ENCODE measurements around the gene PIGB.

Gene PIGB

DNA sequence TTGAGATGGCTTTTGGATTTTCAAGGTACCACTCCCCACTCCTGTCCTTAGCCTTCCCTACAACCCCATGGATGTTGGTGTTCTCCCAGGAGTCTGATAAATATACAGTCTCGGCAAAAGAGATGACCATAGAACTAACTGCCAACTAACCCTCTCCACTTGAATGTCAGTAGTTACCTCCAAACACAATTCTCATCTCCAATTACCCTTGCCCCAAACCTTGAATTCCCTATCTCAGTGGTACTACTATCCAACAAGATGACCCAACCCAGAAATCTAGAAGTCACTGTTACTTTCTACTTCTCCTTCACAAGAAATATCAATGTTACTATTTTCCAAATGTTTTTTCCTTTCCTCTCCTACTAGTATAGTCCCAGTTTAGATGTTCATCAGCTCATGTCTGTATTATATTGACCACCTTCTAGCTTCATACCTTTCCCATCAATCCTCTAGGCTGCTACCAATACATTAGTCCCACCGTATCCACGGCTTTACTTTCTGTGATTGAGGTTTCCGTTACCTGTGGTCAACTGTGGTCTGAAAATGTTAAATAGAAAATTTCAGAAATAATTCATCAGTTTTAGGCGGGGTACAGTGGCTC, 38.1 kb downstream of the PIGB start:
- H3K4me1 ChIP-seq (ENCODE audit: control insufficient read depth in 1 of 2, insufficient read depth in 2 of 2, low read length in 2 of 2) = no peaks in the 10 kb centered on the region
- no peak overlapping the region for H3K27ac ChIP-seq (ENCODE audit: low read length)
- H3K27me3 ChIP-seq (ENCODE audit: low read depth, low read length) = no peaks in the 10 kb centered on the region
- H3K36me3 ChIP-seq (ENCODE audit: control insufficient read depth in 1 of 2, insufficient read depth in 2 of 2, low read length in 2 of 2) = peaks cover 15 to 43% of the 10 kb centered on the region in 2 donors
- no peak overlapping the region for H3K4me3 ChIP-seq (ENCODE audit: low read depth in 1 of 2, low read length in 2 of 2)
- H3K9me3 ChIP-seq (ENCODE audit: control insufficient read depth in 1 of 2, low read length in 2 of 2) = no peaks in the 10 kb centered on the region

DNA sequence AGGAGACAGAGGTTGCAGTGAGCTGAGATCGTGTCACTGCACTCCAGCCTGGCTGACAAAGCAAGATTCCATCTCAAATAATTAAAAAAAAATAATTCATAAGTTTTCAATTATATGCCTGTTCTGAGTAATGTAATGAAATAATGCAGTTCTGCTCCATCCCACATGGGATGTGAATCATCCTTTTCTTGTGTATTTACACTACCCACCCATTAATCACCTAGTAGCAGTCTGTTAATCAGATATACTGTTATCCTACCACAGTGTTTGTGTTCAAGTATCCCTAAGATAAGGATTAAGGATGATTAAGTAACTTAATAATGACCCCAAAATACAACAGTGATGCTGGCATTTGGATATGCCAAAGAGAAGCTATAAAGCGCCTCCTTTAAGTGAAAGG, 38.8 kb downstream of the PIGB start:
- H3K4me1 ChIP-seq (ENCODE audit: control insufficient read depth in 1 of 2, insufficient read depth in 2 of 2, low read length in 2 of 2) = no peaks in the 10 kb centered on the region
- H3K4me3 ChIP-seq (ENCODE audit: low read depth in 1 of 2, low read length in 2 of 2) = no peak overlapping the region
- no peak overlapping the region for H3K27ac ChIP-seq (ENCODE audit: low read length)
- H3K9me3 ChIP-seq (ENCODE audit: control insufficient read depth in 1 of 2, low read length in 2 of 2) = no peaks in the 10 kb centered on the region
- no peaks in the 10 kb centered on the region for H3K27me3 ChIP-seq (ENCODE audit: low read depth, low read length)
- H3K36me3 ChIP-seq (ENCODE audit: control insufficient read depth in 1 of 2, insufficient read depth in 2 of 2, low read length in 2 of 2) = peaks cover 15 to 39% of the 10 kb centered on the region in 2 donors

DNA sequence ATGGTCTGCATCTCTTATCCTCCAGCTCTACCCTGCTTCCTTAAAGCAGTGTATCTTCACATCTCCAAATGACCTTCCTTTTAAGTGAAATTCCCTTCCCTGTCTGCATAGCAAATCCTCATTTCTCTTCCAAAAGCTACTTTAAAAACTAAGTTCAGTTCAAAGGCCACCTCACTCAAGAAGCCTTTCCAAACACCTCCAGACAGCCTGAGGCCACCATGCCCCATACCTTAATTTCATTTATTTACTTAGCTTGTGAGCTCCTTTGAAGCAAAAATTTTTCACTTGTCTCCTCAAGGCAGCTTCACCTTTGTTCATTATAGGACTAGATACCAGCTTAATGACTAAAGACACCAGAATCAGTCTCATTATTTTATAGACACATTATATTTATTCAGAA, 39.4 kb downstream of the PIGB start:
- Histone ChIP-seq H3K4me3 (ENCODE audit: low read depth in 1 of 2, low read length in 2 of 2) (no peak overlapping the region), H3K27ac (ENCODE audit: low read length) (no peak overlapping the region), H3K27me3 (ENCODE audit: low read depth, low read length) (no peaks in the 10 kb centered on the region), H3K9me3 (ENCODE audit: control insufficient read depth in 1 of 2, low read length in 2 of 2) (no peaks in the 10 kb centered on the region), H3K36me3 (ENCODE audit: control insufficient read depth in 1 of 2, insufficient read depth in 2 of 2, low read length in 2 of 2) (peaks cover 17 to 42% of the 10 kb centered on the region in 2 donors), H3K4me1 (ENCODE audit: control insufficient read depth in 1 of 2, insufficient read depth in 2 of 2, low read length in 2 of 2) (no peaks in the 10 kb centered on the region)

DNA sequence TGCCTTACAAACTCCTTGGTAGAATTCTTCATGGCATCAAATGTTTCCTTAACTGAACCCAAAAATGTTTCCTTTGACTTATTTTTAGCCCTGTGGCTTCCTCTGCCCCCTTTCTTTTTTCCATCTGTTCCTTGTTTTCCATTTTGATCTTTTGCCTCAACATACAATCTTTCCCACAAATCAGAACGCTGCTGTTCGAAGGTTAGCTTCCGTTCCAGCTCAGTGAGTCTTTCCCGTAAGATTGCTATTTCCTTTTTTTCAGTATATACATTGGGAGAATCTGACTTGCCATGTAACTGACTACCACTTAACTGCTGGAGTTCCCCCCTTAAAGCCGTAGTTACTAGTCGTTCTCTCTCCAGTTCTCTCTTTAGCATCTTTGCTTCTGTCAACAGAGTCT, 41.2 kb downstream of the PIGB start:
- Histone ChIP-seq H3K27me3 (ENCODE audit: low read depth, low read length) (no peaks in the 10 kb centered on the region), H3K4me3 (ENCODE audit: low read depth in 1 of 2, low read length in 2 of 2) (no peak overlapping the region), H3K9me3 (ENCODE audit: control insufficient read depth in 1 of 2, low read length in 2 of 2) (no peaks in the 10 kb centered on the region), H3K36me3 (ENCODE audit: control insufficient read depth in 1 of 2, insufficient read depth in 2 of 2, low read length in 2 of 2) (peaks cover 18 to 44% of the 10 kb centered on the region in 2 donors), H3K27ac (ENCODE audit: low read length) (no peak overlapping the region), H3K4me1 (ENCODE audit: control insufficient read depth in 1 of 2, insufficient read depth in 2 of 2, low read length in 2 of 2) (no peaks in the 10 kb centered on the region)

DNA sequence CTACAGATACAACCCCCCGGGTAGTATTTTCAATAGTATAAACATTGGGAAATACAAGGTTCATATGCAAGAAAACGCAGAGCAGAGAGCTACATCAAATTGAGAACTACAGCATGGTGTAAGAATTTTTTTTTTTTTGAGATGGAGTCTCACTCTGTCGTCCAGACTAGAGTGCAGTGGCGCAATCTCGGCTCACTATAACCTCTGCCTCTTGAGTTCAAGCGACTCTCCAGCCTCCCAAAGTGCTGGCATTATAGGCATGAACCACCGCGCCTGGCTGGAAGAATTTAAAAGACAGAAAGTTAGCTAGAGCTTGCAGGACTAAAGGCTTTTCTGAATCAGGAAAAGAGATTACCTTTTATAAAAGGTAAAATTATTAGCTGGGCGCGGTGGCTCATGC, 42.0 kb downstream of the PIGB start:
- Histone ChIP-seq H3K36me3 (ENCODE audit: control insufficient read depth in 1 of 2, insufficient read depth in 2 of 2, low read length in 2 of 2) (peaks cover 13 to 40% of the 10 kb centered on the region in 2 donors), H3K27ac (ENCODE audit: low read length) (no peak overlapping the region), H3K4me3 (ENCODE audit: low read depth in 1 of 2, low read length in 2 of 2) (no peak overlapping the region), H3K9me3 (ENCODE audit: control insufficient read depth in 1 of 2, low read length in 2 of 2) (no peaks in the 10 kb centered on the region), H3K27me3 (ENCODE audit: low read depth, low read length) (no peaks in the 10 kb centered on the region), H3K4me1 (ENCODE audit: control insufficient read depth in 1 of 2, insufficient read depth in 2 of 2, low read length in 2 of 2) (no peaks in the 10 kb centered on the region)

DNA sequence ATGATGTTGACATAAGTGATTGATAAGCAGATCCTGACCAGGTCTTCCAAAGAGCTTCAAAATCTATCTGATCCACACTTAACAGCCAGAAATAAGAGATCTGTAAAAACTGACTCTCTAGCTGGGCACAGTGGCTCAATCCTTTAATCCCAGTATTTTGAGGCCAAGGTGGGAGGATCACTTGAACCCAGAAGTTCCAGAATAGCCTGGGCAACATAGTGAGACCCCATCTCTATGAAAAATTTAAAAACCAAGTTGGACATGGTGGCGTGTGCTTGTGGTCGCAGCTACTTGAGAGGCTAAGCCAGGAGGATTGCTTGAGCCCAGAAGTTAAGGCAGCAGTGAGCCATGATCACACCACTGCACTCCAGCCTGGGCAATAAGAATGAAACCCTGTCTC, 43.6 kb downstream of the PIGB start:
- Histone ChIP-seq H3K27ac (ENCODE audit: low read length) (no peak overlapping the region), H3K4me1 (ENCODE audit: control insufficient read depth in 1 of 2, insufficient read depth in 2 of 2, low read length in 2 of 2) (no peaks in the 10 kb centered on the region), H3K9me3 (ENCODE audit: control insufficient read depth in 1 of 2, low read length in 2 of 2) (no peaks in the 10 kb centered on the region), H3K4me3 (ENCODE audit: low read depth in 1 of 2, low read length in 2 of 2) (no peak overlapping the region), H3K36me3 (ENCODE audit: control insufficient read depth in 1 of 2, insufficient read depth in 2 of 2, low read length in 2 of 2) (peaks cover 7 to 37% of the 10 kb centered on the region in 2 donors), H3K27me3 (ENCODE audit: low read depth, low read length) (no peaks in the 10 kb centered on the region)

DNA sequence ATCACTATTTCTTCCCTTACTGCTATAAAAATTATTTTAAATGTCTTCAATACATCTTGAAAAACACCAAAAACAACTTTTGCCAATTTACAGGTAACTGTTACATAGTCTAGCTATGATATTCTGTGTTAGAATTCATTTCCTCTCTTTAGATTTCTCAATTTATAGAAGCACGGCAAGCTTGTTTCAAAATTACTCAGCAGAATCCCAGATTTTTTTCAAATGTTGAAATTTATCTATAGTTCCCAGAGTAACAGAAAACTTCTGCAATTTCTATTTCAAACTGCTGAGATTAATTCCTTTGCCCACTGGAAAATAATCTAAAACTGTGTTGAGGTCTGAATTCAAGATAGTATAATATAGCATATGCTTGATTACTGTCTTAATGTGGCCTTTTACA, 48.0 kb downstream of the PIGB start:
- Histone ChIP-seq H3K4me1 (ENCODE audit: control insufficient read depth in 1 of 2, insufficient read depth in 2 of 2, low read length in 2 of 2) (no peaks in the 10 kb centered on the region), H3K9me3 (ENCODE audit: control insufficient read depth in 1 of 2, low read length in 2 of 2) (no peaks in the 10 kb centered on the region), H3K27ac (ENCODE audit: low read length) (no peak overlapping the region), H3K36me3 (ENCODE audit: control insufficient read depth in 1 of 2, insufficient read depth in 2 of 2, low read length in 2 of 2) (peaks cover 6 to 30% of the 10 kb centered on the region in 2 donors), H3K27me3 (ENCODE audit: low read depth, low read length) (no peaks in the 10 kb centered on the region), H3K4me3 (ENCODE audit: low read depth in 1 of 2, low read length in 2 of 2) (no peak overlapping the region)

DNA sequence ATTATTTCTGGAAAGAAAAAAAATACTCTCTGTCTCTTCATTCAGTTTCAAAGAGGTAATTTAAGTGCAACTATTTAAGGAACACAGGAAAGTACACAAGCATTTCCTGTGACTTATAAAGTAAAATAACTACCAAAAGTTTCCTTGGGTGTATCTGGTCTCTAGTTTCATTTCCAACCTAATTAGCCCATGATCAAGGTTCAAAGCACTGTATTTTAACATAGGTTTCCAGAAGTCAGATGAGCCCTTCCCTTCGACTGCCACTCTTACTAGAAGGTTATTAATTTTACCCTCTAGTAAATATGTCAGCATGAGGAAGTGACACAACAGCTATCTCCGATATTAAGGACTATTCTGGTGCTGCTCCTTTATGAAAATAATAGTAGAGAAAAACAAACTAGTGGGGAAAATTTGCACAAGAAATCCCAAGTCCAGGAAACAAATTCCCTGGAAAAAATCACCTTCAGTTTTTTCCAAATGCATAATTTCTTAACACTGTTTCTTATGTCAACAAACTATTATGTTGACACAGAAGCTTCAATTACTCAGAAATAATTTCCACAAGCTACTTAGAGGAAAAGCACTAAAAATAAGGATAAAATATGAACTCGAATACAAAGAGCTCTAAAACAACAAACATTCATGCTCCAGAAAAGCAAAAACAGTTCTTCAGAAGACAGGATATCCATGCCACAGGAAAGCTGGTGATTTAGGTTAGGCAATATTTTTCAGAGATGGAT, 53.8 kb downstream of the PIGB start:
- peaks cover 27 to 65% of the 10 kb centered on the region in 2 donors for H3K36me3 ChIP-seq (ENCODE audit: control insufficient read depth in 1 of 2, insufficient read depth in 2 of 2, low read length in 2 of 2)
- no peaks in the 10 kb centered on the region for H3K4me1 ChIP-seq (ENCODE audit: control insufficient read depth in 1 of 2, insufficient read depth in 2 of 2, low read length in 2 of 2)
- no peaks in the 10 kb centered on the region for H3K9me3 ChIP-seq (ENCODE audit: control insufficient read depth in 1 of 2, low read length in 2 of 2)
- no peak overlapping the region for H3K4me3 ChIP-seq (ENCODE audit: low read depth in 1 of 2, low read length in 2 of 2)
- no peaks in the 10 kb centered on the region for H3K27me3 ChIP-seq (ENCODE audit: low read depth, low read length)
- no peak overlapping the region for H3K27ac ChIP-seq (ENCODE audit: low read length)

DNA sequence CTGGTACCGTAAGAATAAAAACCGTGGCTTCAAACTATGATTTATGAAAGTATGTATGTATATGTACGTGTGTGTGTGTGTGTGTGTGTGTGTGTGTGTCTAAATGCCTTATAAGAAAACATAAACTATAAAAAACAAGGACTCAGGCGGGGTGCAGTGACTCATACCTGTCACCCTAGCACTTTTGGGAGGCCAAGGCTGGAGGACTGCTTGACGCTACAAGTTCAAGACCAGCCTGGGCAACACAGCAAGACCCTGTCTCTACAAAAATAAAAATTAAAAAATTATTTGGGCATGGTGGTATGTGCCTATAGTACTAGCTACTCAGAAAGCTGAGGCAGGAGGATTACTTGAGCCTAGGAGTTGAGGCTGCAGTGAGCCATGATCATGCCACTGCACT, 60.1 kb downstream of the PIGB start:
- peaks cover 16 to 64% of the 10 kb centered on the region in 2 donors for H3K36me3 ChIP-seq (ENCODE audit: control insufficient read depth in 1 of 2, insufficient read depth in 2 of 2, low read length in 2 of 2)
- no peak overlapping the region for H3K27ac ChIP-seq (ENCODE audit: low read length)
- no peaks in the 10 kb centered on the region for H3K27me3 ChIP-seq (ENCODE audit: low read depth, low read length)
- H3K9me3 ChIP-seq (ENCODE audit: control insufficient read depth in 1 of 2, low read length in 2 of 2) = no peaks in the 10 kb centered on the region
- H3K4me1 ChIP-seq (ENCODE audit: control insufficient read depth in 1 of 2, insufficient read depth in 2 of 2, low read length in 2 of 2) = no peaks in the 10 kb centered on the region
- no peak overlapping the region for H3K4me3 ChIP-seq (ENCODE audit: low read depth in 1 of 2, low read length in 2 of 2)

DNA sequence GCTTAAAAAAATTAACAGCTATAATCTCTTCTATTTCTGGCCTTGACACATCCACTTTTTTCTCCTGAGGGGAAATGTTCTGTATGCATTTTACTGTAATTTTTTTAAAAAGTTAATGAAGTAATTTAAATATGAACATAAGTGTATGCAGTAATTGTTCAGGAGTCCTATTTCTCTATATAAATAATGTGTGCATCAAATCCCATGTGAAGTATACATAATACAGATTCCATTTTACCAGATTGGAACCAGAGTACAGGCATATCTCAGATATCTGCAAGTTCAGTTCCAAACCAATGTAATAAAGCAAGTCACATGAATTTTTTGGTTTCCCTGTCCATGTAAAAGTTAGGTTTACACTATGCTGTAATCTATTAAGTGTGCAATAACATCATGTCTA, 62.6 kb downstream of the PIGB start:
- H3K4me3 ChIP-seq (ENCODE audit: low read depth in 1 of 2, low read length in 2 of 2) = no peak overlapping the region
- no peaks in the 10 kb centered on the region for H3K27me3 ChIP-seq (ENCODE audit: low read depth, low read length)
- no peak overlapping the region for H3K27ac ChIP-seq (ENCODE audit: low read length)
- H3K4me1 ChIP-seq (ENCODE audit: control insufficient read depth in 1 of 2, insufficient read depth in 2 of 2, low read length in 2 of 2) = no peaks in the 10 kb centered on the region
- H3K9me3 ChIP-seq (ENCODE audit: control insufficient read depth in 1 of 2, low read length in 2 of 2) = no peaks in the 10 kb centered on the region
- H3K36me3 ChIP-seq (ENCODE audit: control insufficient read depth in 1 of 2, insufficient read depth in 2 of 2, low read length in 2 of 2) = peaks cover 17 to 50% of the 10 kb centered on the region in 2 donors

DNA sequence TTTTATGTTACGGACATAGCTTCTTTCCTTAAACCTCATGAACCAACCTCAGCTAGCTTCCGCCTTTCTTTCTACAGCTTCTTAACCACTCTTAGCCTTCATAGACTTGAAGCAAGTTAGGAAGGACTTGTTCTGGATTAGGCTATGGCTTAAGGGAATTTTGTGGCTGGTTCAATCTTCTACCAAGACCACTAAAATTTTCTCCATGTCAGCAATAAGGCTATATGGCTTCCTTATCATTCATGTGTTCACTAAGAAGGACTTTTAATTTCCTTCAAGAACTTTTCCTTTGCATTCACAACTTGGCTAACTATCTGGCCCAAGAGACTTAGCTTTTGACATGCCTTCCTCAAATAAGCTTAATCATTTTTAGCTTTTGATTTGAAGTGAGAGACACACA, 64.7 kb downstream of the PIGB start:
- peaks cover 8 to 39% of the 10 kb centered on the region in 2 donors for H3K36me3 ChIP-seq (ENCODE audit: control insufficient read depth in 1 of 2, insufficient read depth in 2 of 2, low read length in 2 of 2)

DNA sequence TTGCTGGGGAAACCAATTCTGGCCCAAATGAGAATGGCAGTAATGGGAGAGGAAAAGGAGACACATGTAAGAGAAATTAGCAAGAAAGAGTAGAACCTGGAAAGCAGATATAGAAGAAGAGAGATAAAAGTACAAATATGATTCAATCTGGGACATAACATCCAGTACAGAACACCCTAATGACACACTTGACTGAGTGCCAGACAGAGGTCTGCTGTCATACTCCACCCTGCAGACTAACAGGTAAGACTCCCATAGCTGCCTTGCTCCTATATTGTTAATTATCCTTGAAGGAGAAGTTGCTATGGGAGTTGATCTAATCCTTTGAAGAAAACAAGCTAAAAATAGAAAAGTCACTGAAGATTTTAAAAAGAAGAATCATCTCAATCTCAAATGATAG, 68.0 kb downstream of the PIGB start:
- Histone ChIP-seq H3K36me3 (ENCODE audit: control insufficient read depth in 1 of 2, insufficient read depth in 2 of 2, low read length in 2 of 2) (peaks cover 8 to 29% of the 10 kb centered on the region in 2 donors), H3K9me3 (ENCODE audit: control insufficient read depth in 1 of 2, low read length in 2 of 2) (no peaks in the 10 kb centered on the region), H3K27ac (ENCODE audit: low read length) (no peak overlapping the region), H3K4me3 (ENCODE audit: low read depth in 1 of 2, low read length in 2 of 2) (no peak overlapping the region), H3K27me3 (ENCODE audit: low read depth, low read length) (no peaks in the 10 kb centered on the region), H3K4me1 (ENCODE audit: control insufficient read depth in 1 of 2, insufficient read depth in 2 of 2, low read length in 2 of 2) (no peaks in the 10 kb centered on the region)

More for the DNA sequence above, 64.7 kb downstream of the PIGB start:
- H3K27ac ChIP-seq (ENCODE audit: low read length) = no peak overlapping the region
- no peak overlapping the region for H3K4me3 ChIP-seq (ENCODE audit: low read depth in 1 of 2, low read length in 2 of 2)
- no peaks in the 10 kb centered on the region for H3K4me1 ChIP-seq (ENCODE audit: control insufficient read depth in 1 of 2, insufficient read depth in 2 of 2, low read length in 2 of 2)
- no peaks in the 10 kb centered on the region for H3K9me3 ChIP-seq (ENCODE audit: control insufficient read depth in 1 of 2, low read length in 2 of 2)
- H3K27me3 ChIP-seq (ENCODE audit: low read depth, low read length) = no peaks in the 10 kb centered on the region

Measured in muscle layer of duodenum (tissue), 2 donors.